Activated CD8-positive, alpha-beta T cell treated with anti-CD3 and anti-CD28 coated beads for 36 hours (primary cell): ENCODE data around the gene CIB4. TPM values are rescaled to one million over a fixed set of nuclear protein-coding genes. Genes with fewer than 3 reads are reported as not detected.

ENCODE experiments used
- ATAC-seq: fragments of 200-7000 bp; cut with Tn5 transposase; one replicate; pipeline ENCODE4 v1.10.0; 2021; ENCODE audit warnings: mild to moderate bottlenecking, moderate library complexity
- CTCF ChIA-PET: fragments of 350-600 bp; sonication (Branson Sonifier 250); formaldehyde crosslinking; loops from one replicate; lab custom pipeline; 2021; ENCODE audit warnings: antibody characterized with exemption; lab: Charles Lee
- POLR2A ChIA-PET: fragments of 350-600 bp; sonication (Branson Sonifier 250); formaldehyde crosslinking; loops from one replicate; lab custom pipeline; 2021; ENCODE audit warnings: antibody characterized with exemption; lab: Charles Lee
- DNase-seq: peaks from one replicate; pipeline ENCODE4 v3.0.0-alpha.2; 2020
- H3K27ac Mint-ChIP-seq: one replicate; pipeline ENCODE4 v1.8.0; 2021; ENCODE audit warnings: mild to moderate bottlenecking, mixed read lengths
- H3K27me3 Mint-ChIP-seq: one replicate; pipeline ENCODE4 v1.8.0; 2021; ENCODE audit warnings: mixed read lengths
- H3K36me3 Mint-ChIP-seq: one replicate; pipeline ENCODE4 v1.8.0; 2021; ENCODE audit warnings: low read depth, mixed read lengths
- H3K4me1 Mint-ChIP-seq: one replicate; pipeline ENCODE4 v1.8.0; 2021; ENCODE audit warnings: low read depth, mixed read lengths
- H3K4me3 Mint-ChIP-seq: one replicate; pipeline ENCODE4 v1.8.0; 2021; ENCODE audit warnings: mild to moderate bottlenecking, moderate library complexity, mixed read lengths
- H3K9me3 Mint-ChIP-seq: one replicate; pipeline ENCODE4 v1.8.0; 2021; ENCODE audit warnings: mixed read lengths
- CTCF ChIP-seq: fragments of 200-600 bp; IDR thresholded peaks from one replicate; pipeline ENCODE4 v1.8.0; 2022; ENCODE audit warnings: antibody characterized with exemption, mild to moderate bottlenecking
- intact Hi-C: fragments of 100-400 bp; cut with micrococcal nuclease; formaldehyde crosslinking; loops from one replicate; pipeline ENCODE4 v1.10.0; 2022
- total RNA-seq, 2 experiments: library from RNA; stranded (reverse); gene quantifications; one replicate each; pipeline ENCODE4 v1.2.3, GENCODE V29; 2021

Gene CIB4
- total RNA-seq, 2 experiments from 2014 or later, result not detected

GRCh38 chr2:26628561-26629345 lies 12.4 kb downstream of the CIB4 start:
- H3K9me3 Mint-ChIP-seq, result no peaks in the 10 kb centered on the region
- no peaks in the 10 kb centered on the region for H3K36me3 Mint-ChIP-seq
- ATAC-seq (no peak), DNase-seq (no peak)
- no peak for TF ChIP-seq CTCF
- no peaks in the 10 kb centered on the region for H3K27me3 Mint-ChIP-seq
- intact Hi-C loops, result no loop called here
- no peak overlapping the region for H3K27ac Mint-ChIP-seq
- no peak overlapping the region for H3K4me3 Mint-ChIP-seq
- POLR2A ChIA-PET, result no interaction called here
- H3K4me1 Mint-ChIP-seq, result no peaks in the 10 kb centered on the region
- CTCF ChIA-PET, result no interaction called here

GRCh38 chr2:26627350-26628105 lies 13.6 kb downstream of the CIB4 start:
- no peaks in the 10 kb centered on the region for H3K27me3 Mint-ChIP-seq
- H3K36me3 Mint-ChIP-seq, result no peaks in the 10 kb centered on the region
- H3K9me3 Mint-ChIP-seq, result no peaks in the 10 kb centered on the region
- TF ChIP-seq CTCF, result no peak
- intact Hi-C loops, result no loop called here
- ATAC-seq (no peak), DNase-seq (no peak)
- POLR2A ChIA-PET, result no interaction called here
- no peak overlapping the region for H3K27ac Mint-ChIP-seq
- no peak overlapping the region for H3K4me3 Mint-ChIP-seq
- H3K4me1 Mint-ChIP-seq, result no peaks in the 10 kb centered on the region
- CTCF ChIA-PET, result no interaction called here

GRCh38 chr2:26626606-26627005 lies 14.6 kb downstream of the CIB4 start:
- H3K9me3 Mint-ChIP-seq, result no peaks in the 10 kb centered on the region
- no peak for TF ChIP-seq CTCF
- CTCF ChIA-PET, result interaction anchor here (0.6 kb wide), 1 partner anchor 103 kb away, joined by 3 read pairs; no protein-coding TSS in a partner anchor
- POLR2A ChIA-PET, result no interaction called here
- no peak for ATAC-seq
- intact Hi-C loops, result no loop called here
- DNase-seq, result no peak
- no peaks in the 10 kb centered on the region for H3K4me1 Mint-ChIP-seq
- H3K4me3 Mint-ChIP-seq, result no peak overlapping the region
- H3K27ac Mint-ChIP-seq, result no peak overlapping the region
- H3K36me3 Mint-ChIP-seq, result no peaks in the 10 kb centered on the region
- H3K27me3 Mint-ChIP-seq, result no peaks in the 10 kb centered on the region

GRCh38 chr2:26623541-26624495 lies 17.3 kb downstream of the CIB4 start:
- no peak for TF ChIP-seq CTCF
- Mint-ChIP-seq H3K27me3 (peaks cover 4% of the 10 kb centered on the region), H3K36me3 (no peaks in the 10 kb centered on the region), H3K9me3 (peaks cover 2% of the 10 kb centered on the region), H3K27ac (no peak overlapping the region), H3K4me1 (peaks cover 4% of the 10 kb centered on the region), H3K4me3 (no peak overlapping the region)
- ChIA-PET CTCF (interaction anchor here (1.2 to 1.9 kb wide), 3 partner anchors 18 to 46 kb away, joined by 3 to 11 read pairs (median 5); no protein-coding TSS in a partner anchor), POLR2A (interaction anchor here (0.6 kb wide), 1 partner anchor 64 kb away, joined by 3 read pairs; no protein-coding TSS in a partner anchor)
- ATAC-seq, result no peak
- intact Hi-C loops, result no loop called here
- DNase-seq, result no peak
